ENCODE data around the gene CACNA1C.

The CACNA1C gene

DNA sequence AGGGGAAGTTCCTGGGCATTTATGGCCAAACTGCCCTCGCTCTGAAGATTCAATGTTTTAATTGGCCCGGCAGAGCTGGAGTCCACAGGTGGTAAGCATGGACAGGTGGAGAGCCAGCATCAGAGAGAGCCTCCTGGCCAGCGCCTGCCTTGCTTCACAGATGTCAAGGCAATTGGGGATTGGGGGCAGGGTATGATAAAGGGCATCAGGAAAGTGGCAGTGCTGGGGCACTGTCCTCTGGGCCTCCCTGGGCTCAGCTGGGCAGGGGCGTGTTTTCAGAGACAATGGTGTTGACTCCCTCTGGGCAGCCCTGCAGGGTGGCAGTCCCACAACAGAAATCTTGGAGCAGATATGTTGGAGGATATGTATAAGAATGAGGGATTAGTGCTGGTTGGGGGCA lies 237.3 kb downstream of the CACNA1C start:
- in situ Hi-C loops (cut with MboI; ENCODE audit: low sequenced_read_pairs): no loop called here

DNA sequence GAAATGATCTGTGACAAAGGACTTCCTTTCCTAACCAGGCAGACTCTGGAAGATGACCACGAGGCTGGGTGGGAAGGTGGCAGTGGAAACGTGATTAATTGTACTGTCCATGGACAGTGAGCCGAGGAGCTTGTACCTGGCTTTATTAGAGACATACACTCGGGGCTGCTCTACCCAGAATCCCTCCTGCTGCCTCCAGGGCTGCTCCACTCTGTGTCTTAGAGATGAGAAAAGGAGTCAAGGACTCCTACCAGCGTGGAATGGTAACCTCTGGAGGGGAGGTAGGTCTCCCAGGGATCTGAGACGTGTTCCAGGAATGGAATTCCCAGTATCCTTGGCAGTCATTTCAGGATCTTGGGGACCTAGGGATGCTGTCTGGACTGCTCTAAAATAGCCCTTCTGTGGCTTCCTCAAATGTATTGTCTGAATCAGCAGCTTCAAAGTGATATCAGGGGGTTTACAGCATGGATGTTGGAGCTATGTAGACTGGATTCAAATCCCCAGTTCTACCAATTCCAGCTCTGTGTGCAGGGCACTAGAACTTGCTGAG lies 237.8 kb downstream of the CACNA1C start:
- in situ Hi-C loops (cut with MboI; ENCODE audit: low sequenced_read_pairs): no loop called here

DNA sequence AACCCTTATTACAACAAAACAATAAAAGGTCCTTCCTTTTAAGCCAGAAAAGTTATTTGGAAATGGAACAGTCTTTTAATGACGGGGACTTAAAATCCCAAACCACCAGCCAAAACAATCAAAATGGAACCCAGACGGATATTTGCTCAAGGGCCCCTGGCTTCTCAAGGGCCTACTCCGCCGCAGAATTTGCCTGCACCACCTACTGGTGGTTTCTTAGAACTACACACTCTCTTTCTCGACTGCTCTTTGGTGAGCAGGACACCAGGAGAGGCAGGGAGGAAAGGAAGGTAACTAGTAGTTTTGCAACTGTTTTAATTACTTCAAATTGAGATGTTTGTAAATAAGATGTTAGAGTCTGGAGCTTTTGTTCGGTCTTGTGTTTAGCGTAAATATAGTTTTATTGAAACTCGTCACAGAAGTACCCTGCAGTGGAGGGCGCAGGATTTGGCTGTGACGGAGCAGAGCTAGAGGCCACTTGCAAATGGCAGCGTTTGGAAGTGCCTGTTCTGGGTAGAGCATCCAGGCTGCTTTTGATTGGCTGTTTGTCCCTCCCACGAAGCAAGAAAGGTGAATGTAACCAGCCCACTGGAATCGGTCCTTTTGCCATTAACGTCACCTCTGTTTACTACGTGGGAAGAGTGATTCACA lies 238.5 kb downstream of the CACNA1C start:
- in situ Hi-C loops (cut with MboI; ENCODE audit: low sequenced_read_pairs): no loop called here

DNA sequence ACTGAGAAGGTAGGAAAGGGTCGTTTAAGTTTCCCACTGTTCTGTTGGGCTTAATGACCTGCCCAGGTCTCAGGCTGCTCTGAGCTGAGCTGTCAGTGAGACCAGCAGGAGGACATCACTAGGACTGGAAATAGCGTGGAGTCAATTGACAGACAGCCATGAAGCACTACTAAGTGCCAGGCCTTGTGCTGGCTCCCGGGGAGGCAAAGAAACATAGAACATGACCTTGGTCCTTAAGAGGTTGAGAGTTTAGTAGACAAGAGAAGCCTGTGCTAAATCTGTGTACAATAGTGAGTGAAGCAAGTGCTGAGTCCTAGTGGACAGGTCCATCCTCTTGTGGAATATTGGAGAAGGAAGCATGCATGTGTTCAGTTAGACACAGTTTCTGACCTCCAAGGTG lies 239.2 kb downstream of the CACNA1C start:
- in situ Hi-C loops (cut with MboI; ENCODE audit: low sequenced_read_pairs): no loop called here

DNA sequence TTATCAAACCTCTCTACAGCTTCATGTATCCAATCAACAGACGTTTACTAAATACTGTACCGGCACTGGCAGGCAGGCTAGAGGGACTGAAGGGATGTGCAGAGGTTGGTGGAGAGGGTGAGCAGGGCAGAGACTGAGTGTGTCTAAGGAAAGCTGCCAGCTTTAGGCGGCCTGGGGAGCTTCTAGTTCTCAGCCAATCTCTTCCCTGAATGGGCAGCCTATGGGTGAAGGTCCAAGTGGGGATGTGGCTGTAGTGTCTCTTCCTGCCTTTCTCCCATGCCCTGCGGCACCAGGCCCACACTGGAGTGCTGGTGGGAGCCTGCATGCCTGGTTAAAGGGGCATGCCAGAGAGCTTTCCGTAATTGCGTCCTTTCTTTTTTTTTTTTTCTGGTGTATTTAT lies 239.8 kb downstream of the CACNA1C start:
- in situ Hi-C loops (cut with MboI; ENCODE audit: low sequenced_read_pairs): no loop called here

DNA sequence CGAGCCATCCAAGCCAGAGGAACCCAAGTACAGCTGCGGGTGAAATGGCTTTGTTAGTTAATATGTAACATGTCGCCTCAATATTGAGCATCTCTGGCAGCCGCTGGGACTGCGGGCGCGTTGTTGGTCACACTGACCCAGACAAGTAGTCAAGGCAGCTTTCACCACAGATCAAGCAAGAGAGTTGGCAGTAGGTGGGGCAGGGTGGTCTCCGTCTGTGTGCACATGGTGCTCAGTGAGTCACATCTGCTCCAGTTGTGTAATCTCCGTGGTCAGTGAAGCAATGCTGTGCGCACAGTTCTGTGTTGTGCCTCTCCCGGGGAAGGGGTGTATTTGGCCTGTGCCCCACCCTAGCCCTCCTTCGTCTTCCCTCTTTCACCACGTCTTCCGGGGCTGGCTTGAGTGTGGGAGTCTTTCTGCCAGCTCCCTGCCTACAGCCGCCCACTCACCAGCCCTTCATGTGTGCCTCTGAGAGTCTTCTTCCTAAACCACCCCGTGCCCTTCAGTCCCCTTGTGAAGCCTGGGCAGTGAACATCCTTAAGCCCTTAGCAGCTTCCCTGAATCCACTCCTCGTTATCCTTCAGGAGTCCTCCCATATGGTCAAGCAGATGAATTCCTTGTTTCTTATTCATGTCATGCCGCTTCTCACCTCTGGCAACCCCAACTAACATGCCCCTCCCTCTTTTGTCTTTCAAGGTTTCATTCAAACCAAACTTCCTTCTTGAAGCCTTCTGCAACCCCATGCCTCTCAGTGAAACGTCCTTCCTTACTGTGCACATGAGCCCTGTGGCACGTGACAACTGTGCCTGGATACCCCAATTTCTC lies 242.1 kb downstream of the CACNA1C start:
- in situ Hi-C loops (cut with MboI; ENCODE audit: low sequenced_read_pairs): no loop called here

DNA sequence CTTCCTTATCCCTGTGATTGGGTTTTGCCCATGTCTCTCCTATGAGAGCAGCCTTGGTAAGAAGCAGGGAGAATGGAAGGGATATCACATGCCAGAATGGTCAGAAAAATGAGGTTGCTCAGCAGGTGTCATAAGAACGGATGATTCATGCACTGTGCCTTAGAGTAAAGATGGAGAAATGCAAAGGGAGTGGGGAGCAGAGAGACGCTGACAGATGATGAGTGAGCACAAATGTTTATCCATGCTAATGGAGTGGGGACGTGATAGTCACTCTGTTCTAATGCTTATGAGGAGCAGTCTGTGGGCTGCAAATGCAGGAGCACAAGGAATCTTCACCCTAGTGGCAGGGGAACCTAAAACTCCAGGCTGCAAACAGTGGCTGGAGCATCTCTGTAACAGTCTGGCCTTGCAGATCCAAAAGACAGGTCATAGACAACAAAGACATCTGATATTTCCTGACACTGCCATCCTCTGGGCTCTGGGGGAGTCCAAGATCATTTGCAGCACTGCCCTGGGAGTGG lies 243.2 kb downstream of the CACNA1C start:
- in situ Hi-C loops (cut with MboI; ENCODE audit: low sequenced_read_pairs): no loop called here

DNA sequence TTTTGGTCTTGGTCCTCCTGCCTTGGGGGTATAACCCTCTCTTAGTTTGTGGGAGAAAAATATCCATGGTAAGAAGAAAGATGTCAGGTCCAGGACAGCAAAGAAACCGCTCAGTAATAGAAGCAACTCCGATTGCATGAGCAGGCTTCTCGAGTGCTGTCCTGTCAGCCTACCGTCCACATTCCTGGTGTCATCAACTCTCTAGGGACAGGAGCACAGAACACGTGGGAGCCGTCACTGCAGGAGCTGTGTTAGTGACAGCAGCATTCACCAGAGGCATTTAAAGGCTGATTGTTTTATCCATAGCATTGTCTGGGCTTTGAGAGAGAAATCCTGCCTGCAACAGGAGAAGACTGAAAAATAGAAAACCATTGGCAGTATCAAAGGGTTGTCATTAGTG lies 244.2 kb downstream of the CACNA1C start:
- in situ Hi-C loops (cut with MboI; ENCODE audit: low sequenced_read_pairs): no loop called here

DNA sequence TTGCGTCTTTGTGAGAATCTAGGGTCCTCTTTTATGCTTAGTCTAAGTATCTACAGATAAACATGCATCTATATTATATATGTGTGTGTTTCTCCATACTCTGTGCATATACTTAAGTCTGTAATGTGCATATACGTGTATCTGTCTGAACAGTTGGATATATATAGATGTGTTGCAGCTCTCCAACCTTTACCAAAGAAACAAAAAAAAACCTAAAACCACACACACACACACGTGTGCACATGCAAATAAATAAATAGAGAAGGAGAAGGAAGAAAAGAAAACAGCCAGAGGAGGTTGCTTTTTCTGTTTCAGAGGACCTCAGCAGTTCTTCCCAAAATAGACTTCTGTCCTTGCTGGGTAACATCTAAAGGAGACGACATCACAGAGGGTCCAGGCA lies 244.9 kb downstream of the CACNA1C start:
- in situ Hi-C loops (cut with MboI; ENCODE audit: low sequenced_read_pairs): no loop called here

DNA sequence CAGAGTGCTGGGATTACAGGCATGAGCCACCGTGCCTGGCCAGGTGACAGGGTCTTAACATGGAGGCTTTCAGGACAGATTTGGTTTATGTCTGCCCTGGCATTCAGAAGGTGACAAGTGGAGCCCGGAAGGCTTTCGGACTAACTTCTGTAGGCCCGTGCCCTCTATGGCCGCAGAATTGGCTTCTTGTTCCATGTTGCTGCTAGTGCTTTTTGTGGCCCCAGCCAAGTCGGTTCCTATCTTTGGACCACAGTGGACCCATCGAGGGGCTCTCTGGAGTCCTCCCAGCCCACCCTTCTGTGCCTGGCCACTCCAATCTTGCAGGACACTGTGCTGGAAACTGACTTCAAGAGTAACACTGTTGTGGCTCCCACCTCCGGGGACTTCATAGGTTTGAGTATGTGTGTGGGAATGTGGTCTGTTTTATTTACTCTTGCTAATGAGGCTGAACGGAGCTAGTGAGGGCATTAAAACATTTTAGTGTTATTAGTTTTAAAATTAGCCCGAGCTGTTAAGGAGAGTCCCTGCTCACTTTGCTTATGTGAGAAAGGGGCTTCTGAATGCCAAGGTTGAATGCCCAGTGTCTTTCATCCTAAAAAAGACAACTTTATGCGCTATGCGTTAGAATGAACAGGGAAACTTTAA lies 245.9 kb downstream of the CACNA1C start:
- in situ Hi-C loops (cut with MboI; ENCODE audit: low sequenced_read_pairs): no loop called here

DNA sequence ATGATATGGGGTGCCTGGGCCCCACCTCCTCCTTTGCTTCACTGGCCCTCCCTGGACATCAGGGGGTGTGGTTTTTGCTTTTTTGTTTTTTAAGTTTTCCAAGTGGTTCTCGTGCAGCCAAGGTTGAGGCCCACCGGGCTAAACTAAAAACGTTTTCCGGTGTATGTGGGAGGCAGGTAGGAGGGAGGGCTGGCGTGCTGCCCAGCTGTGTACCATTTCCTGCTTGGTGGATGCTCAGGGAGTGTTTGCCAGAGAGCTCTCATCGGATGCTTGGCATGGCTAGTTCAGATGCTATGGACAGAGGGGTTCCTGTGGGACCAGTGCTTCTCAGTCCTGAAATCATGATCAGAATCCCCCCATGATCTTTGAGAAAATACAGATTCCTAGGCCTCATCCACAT lies 246.4 kb downstream of the CACNA1C start:
- in situ Hi-C loops (cut with MboI; ENCODE audit: low sequenced_read_pairs): no loop called here

DNA sequence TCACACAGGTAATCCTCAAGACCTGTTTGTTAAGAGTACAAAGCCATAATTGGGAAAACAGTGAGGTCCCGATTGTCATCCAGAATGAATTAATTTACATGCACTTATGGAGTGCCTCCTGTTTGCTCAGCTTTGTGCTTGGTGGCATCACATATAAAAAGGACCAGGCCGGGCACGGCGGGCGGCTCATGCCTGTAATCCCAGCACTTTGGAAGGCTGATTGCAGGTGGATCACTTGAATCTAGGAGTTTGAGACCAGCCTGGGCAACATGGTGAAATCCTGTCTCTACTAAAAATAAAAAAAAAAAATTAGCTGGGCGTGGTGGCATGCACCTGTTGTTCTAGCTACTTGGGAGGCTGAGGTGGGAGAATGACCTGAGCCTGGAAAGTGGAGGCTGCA lies 247.4 kb downstream of the CACNA1C start:
- in situ Hi-C loops (cut with MboI; ENCODE audit: low sequenced_read_pairs): no loop called here

DNA sequence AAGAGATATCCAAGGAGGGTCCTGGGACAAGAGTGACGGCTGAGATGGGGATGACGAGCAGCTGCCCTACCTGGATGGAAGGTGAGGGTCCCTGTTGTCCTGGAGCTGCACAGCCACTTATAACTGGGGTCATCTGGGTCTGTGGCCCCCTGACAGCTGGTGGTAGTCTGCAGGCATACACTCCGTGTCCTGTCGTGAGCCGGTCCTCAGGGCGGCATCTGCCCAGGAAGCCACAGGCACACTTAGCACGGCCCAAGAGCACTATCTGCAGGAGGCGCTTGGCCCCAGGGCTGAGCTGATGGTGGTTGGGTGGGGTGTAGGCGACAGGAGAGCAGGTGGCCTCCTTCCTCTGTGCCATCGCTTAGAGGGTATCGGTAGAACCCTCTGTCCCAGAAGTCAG lies 248.1 kb downstream of the CACNA1C start:
- in situ Hi-C loops (cut with MboI; ENCODE audit: low sequenced_read_pairs): no loop called here

DNA sequence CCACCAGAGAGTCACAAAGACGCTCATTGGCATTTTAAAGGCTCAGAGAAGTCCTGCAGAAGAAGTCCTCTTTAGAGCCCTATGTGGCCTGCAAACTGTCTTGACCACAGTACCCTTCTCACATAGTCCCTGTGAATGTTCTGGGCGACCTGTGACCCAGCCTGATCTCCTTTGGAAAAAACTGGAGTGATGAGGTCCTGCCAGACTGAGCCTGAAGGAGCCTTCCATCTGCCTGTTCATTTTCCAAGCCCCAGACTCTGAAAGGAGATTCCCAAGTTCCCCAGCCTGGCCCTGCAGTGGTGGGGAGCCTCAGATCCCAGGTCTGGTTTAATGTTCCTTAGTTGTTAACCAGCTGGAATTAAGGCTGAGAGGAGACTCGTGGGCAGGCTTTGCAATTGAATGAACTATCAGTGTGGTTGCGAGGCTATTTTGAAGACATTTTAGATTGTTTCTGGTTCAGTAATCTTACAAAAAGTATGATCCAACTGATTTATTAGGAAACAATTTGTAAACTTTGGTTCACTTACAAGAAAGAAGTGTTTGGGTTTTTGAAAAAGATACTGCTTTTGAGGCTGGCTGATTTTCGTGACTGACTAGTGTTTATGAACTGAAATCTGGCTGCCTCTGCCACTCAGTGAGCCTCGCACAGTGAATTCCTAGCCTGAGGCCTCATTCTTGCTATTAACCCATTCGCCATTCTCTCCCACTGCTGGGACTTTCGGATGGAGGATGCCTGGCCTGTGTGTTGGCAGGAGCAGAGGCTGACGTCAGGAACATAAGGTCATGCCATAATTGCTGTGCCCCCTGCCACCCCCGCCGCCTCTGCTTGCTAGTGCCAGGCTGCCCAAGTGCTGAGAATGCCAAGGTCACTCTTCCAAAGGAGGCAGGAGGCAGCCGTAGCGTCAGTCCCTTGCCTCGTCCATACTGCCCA lies 249.0 kb downstream of the CACNA1C start:
- in situ Hi-C loops (cut with MboI; ENCODE audit: low sequenced_read_pairs): no loop called here

DNA sequence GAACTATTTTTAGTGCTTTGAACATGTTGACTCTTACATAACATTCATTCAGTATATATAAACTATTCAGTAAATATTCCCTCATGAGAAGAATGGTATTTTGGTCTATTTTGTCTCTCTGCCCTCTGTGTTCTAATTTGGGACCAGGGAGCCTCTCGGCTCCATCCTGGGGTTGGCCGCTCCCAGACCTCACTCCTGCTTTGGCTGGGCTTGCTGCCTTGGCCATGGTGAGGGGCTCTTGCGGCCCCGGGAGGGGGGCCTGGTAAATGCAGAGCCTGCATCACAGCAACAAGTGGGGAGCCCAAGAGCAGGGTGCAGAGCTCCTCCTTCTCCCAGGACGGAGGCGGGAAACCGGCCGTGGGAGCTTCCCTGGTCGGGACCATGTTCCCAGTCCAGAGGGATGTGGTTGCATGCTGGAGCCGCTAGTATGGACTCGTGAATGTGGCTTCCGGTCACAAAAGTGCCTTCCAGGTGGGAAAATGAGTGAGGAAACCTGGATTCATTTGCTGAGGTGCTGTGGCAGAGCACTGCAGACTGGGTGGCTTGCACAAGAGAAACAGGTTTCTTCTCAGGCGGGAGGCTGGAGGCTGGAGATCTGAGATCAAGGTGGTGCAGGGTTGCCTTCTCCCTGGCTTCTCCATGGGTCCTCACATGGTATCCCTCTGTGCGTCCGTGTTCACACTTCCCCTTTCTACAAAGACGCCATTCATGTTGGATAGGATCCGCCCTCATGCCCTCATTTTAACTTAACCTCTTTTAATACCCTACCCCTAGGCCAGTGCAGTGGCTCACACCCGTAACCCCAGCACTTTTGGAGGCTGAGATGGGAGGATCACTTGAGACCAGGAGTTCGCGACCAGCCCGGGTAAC lies 250.2 kb downstream of the CACNA1C start:
- in situ Hi-C loops (cut with MboI; ENCODE audit: low sequenced_read_pairs): no loop called here

DNA sequence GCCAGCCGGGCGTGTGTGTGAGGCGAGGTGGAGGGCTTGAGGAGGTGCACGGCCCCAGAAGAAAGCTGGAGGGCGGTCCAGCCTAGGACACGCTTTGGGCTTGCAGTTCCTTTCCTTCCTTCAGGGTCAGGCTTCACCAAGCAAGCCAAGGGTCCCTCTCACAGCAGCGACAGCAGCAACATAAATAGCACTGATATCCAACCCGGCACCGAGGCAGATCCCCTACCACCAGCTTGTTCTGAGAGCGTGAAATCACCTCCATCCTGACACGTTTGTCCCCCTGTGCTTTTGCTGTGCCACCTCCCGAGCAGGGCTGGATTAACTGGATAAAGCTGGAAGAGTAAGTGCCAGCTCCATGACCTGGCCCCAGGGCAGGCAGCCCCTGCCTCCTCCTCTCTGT lies 251.4 kb downstream of the CACNA1C start:
- in situ Hi-C loops (cut with MboI; ENCODE audit: low sequenced_read_pairs): no loop called here

DNA sequence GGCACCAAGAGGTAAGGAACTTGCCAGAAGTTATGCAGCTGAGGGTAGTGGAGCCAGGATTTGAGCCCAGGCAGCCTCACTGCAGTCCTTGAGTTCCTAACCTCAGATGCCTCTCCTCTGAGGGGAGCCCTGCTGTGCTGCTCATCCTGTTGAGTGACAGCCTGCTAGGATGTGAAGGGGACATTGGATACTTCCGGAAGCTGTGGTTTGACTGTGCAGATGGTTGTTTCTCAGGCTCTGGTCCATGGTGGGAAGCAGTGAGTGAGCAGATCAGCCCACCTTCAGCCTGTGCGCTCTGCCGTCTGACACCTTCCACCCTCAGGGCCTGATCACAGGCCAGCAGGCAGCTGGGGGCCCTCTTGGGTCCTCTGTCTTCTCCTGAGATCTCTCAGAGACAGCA lies 253.2 kb downstream of the CACNA1C start:
- in situ Hi-C loops (cut with MboI; ENCODE audit: low sequenced_read_pairs): no loop called here

DNA sequence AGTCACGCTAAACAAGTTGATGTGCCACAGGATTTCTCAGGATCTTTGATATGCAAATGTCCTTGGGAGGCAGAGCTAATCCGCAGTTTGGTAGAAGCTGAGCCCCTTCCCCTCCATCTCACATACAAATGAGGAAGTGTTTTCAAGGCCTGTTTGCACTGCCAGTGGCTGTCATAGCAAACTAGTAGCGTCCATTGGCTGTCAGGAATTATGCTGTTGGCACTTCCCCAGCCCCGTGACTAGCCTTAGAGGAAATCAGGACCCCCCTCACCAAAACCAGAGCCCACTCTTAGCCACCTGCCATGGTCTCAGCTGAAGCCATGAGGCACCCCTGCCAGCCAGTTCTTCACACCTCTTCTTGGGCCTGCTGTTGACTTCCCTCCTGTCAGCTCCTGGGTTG lies 253.9 kb downstream of the CACNA1C start:
- in situ Hi-C loops (cut with MboI; ENCODE audit: low sequenced_read_pairs): no loop called here

DNA sequence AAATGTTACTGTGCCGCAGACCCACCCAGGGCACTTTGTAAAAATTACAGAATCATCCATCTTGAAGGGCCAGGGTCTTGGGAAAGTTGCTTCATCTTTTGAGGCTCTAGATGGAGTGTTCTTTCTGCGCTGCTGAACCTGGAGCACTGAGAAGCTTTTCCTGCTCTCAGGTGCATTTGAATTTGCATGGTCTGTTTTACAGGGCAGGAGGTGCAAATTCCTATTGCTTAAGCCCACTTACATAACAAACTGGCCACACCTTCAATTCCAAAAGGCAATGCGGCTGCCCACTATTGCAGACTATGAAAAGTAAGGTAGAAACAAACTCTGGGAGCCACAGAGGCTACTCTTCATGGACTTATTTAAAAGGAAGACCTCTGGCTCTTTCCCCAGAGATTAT lies 254.8 kb downstream of the CACNA1C start:
- in situ Hi-C loops (cut with MboI; ENCODE audit: low sequenced_read_pairs): no loop called here

DNA sequence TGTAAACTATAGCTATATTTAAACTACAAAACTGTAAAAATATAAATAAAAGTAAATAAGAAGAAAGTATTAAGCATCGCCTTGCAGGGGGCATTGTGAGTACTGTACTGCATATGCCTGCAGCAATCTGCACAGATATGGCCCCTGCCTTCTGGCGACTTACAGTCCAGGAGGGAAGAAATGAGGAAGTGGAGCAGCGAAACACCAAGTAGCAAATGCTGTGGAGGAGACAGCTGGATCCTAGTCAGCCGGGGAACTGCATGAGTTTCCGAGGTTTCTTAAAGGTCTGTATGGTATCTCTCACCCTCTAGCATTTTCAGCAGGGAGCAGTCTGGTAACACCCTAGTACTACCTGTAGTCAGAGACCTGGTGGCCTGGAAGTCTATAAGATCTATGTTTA lies 256.9 kb downstream of the CACNA1C start:
- in situ Hi-C loops (cut with MboI; ENCODE audit: low sequenced_read_pairs): no loop called here

All from hTERT RPE-1 (cell line).